NCI-H748 treated with DMSO at 0.1 percent for 48 hours (cell line): ENCODE measurements around the gene RNF144A.
"Not testable (repeated sequence)": the region's sequence is repeated elsewhere in the genome, so short reads cannot be mapped to it uniquely, and the experiment has no call there.

Experiments used
- DNase-seq: peaks from one replicate; lab custom pipeline; 2025; lab: John Stamatoyannopoulos, UW

RNF144A gene

DNA sequence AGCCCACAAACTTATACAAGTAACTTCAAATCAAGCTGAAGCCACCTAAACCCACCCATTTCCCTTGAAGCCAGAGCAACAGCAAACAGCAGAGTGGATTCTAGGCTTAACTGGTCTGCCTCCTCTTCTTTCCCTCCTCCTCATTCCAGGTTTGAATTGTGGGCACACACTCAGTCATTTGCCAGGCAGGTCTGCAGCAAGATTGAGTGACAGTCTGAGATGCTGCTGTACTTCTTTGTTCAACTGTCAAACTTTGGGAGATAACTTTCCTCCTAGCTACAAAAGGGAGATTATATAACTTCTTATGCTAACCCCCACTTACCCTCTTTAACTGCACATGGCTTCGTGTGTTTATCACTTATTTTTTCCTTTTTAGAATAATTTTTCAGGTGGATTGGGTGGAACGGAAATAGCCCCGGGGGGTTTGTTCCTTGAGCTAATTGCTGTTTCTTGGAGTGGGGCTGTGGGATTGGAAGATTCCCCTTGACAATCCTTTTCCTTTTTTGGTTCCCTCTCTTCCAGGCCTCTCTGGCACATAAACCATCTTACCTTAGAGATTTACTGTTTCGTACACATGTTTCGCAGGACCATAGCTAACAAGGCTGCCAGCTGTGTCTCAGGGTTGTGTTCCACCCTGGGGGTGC is 55.0 kb downstream of the RNF144A start:
- DNase-seq, result no peak

DNA sequence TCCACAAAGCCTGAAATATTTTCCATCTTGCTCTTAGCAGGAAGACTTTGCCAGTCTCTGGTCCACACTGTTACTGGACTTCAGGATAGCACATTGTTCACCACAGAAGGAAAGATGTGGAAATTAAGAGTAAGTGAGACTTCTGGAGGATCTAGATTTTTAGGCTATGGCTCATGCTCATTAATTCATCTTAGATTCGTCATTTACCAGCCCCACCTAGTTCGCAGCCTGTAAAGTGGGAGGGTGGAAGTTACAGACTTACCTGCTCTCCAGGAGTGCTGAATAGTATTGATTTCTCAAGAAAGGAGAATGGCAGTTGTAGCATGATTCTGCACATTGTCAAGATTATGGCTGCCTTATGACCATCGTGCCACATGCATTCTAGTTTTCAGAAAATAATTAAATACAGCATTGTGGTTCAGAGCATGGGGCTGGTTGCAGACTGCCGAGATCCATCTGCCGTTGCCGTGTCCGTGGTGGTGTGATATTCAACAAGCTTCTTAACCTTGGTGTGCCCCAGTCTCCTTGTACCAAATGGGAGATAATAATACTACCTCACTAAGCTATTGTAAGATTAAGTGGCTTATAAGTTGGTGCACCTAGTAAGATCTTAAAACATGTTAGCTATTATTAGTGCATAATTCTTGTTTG is 56.8 kb downstream of the RNF144A start:
- no peak for DNase-seq

DNA sequence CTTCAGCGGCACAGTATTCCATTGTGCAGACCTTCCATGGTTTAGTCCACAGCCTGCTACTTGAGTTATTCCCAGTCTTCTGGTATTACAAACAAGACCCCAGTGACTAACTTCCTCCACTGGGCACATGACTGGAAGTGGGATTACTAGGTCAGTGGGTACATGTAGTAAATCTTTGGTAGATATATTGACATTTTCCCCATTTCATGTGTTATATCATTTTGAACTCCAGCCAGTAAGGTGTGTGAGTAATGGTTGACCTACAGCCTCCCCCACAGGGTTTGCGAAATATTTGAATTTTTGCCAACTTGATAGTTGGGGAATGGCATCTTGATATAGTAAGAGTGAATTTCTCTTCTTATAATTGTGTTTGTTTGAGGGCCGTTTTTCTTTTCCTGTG is 58.8 kb downstream of the RNF144A start:
- no peak for DNase-seq

DNA sequence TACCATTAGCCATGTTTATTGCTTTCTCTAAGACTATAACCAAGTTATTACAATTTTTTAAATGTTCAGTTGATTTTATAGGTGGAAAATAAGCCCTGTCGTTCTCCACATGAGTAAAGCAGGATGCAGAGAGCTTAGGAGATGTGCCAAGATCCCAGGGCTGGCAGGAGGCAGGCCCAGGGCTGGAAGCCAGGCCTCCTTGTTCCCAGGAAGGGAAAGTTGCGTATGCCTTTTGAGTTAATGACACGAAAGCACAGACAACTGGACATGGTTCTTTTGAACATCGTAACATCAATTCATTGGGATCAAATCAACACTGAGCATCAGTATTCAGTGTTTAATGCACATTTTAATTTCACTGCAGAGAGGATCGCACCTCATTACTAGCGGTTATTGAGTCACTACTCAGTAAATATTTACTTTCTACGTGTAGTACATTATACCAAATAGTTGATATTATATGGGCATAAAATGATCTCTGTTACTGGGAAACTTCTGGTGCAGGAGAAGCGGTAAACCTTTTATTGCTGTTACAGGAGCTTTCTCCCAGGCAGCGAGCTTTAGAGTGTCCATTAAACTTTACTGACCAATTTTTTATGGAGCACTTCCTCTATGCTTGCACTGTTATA is 60.0 kb downstream of the RNF144A start:
- peak; percentile 55 for DNase-seq

DNA sequence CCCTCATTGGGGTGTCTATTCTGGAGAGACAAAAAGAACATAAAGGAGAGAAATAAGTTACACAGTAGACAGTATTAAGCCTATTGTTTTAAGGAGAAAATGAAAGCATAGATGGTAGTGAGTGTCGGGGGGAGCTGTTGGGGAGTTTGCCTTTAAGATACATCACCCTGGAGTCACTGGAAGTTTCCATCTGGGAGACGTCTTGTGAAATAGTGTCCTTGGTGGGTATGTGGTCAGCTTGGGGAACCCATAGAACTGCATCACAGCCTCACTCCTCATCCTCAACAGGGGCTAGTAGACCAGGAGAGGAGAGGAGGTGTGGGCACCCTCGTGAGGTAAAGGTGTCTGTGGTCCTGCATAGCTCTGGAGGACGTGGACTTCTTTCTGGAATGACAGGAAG is 60.6 kb downstream of the RNF144A start:
- DNase-seq, result no peak

DNA sequence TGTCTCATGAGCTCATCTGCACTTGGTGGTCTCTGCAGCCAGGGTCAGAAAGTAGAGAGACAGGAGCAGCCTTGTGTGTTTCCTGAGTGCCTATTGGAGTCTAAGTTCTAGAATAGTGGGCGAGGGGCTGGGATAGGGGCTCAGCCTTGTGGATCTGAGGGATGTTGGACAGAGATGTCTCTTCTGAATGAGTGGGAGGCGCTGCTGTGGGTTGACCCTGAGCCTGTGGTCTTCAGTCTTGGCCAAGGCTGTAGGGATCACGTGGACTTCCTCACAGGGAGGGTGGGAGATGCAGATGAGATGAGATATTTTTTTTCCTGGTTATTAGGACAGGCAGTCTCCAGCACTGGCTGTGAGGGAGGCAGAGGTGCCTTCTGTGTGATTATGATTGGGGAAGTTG is 61.8 kb downstream of the RNF144A start:
- DNase-seq, result no peak

DNA sequence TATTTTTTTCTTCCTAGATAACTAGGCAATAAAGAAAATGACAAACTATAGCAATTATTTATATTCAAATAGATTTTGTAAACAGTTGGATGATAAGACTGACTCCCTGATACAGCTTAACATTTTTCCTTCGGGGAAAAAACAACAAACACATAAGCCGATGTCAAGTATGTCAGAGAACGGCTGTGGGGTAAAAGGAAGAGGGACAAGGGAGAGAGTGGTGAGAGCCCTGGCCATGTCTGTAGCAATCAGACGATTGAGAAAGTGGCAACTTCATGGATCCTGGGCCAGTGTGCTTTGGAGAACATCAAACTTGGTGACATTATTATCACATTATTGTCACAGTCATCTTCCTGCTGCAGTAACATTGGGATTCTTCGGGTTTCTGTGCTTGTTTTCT is 65.2 kb downstream of the RNF144A start:
- DNase-seq, result no peak

DNA sequence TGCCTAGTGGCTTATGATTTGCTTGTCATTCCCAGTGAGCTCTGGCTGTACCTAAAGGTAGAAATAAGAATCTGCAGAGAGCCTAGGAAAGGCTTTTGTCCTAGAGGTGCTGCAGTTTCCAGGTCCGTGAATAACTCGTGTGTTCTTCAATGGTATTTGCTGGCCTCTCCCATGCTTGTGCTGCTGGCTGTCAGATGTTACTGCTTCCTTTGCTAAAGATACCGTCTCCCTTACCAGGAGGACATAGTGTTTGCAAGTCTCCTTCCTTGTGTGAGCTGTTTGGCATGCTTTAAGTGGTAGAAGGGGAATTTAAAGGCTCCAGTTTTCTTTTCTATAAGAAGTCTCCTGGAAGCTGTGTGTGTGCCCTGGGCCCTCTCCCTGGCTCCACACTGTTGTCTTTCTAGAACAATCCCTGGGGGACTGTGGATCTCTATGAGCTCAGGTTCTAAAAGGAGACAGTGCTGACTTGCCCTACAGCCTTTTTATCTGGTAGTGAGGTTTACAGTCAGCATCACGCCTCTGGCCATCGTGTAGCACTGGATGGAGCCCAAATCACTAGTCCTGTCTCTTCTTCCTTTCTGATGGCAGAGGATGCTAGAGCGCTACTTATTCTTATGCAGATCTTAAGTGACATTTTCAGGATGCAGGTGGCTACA is 65.8 kb downstream of the RNF144A start:
- DNase-seq, result no peak

DNA sequence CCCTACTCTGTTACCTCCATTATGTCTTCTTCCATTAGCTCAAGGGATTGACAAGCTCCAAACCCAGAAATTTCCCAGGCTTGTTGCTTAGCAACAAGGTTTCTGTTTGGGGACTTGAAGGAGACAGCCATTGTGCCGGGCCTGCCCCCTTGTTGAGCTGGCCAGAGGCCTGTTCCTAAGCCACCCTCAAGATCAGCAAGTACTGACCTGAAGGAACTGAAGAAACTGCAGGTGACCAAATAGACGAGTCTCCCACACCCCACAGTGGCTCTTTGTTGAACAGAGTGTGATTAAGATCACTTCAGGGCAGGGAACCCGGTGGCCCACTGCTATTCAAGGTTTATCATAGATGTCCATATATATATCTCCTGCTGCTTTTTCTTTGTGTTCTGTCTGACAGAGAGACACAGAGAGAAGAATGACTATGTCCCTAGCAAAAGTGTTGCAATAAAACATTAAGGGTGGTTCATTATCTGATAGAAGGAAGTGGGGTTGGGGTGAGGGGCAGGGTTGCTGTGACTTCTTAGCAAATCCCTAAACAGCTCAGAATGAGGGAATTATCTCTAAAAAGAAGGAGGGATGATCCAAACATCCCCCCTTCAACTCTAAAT is 69.2 kb downstream of the RNF144A start:
- peak; percentile 96 for DNase-seq

DNA sequence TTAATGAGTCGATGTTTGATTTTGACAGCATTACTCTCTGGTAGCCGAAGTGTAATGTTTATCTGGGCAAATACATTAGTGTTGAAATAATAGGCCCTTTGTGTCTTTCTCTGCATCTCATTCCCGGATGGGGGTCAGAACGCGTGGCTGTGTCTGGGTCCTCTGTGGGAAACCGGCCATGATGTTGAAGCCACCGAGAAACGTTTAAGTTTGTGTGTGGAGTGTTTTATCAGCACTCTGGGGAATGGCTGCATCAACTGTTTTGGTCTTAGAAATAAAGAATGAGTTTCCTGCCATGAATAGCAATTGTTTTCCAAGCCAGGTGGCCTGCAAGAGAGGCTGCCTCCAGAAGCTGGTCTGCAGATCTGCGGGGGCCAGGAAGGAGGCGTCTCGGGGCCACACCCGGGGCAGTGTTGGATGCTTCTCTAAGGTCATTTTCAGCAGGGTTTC is 69.7 kb downstream of the RNF144A start:
- peak; percentile 96 for DNase-seq

DNA sequence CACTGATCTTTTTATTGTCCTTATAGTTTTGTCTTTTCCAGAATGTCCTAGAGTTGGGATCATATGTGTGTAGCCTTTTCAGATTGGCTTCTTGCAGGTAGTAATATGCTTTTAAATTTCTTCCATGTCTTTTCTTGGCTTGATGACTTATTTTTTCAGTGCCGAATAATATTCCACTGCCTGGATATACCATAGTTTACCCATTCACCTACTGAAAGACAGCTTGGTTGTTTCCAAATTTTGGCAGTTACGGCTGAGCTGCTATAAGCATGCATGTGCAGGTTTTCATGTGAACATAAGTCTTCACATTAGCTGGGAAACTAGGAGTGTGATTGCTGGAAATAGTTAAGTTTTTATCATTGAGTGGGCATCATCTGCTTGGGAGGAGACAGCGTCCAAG is 73.7 kb downstream of the RNF144A start:
- DNase-seq, result no peak

DNA sequence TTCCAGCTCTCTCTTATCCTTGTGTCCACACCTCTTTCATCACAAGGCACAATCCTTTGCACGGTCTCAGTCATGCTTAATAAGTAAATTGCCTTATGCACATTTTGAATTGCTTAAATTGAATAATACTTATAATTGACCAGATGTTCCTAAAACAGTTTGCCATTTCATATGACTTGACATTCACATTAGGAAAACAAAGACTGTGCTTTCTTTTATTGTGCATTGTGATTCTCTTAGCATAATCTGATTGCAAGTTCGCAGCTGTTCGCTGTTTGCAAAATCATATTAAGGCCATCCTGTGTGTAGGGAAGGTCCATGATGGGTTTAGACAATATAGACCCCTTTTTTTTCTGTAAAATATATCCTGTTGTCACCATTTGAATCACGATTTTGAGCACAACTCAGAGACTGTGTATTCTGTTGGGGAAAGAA is 75.6 kb downstream of the RNF144A start:
- DNase-seq, result no peak

DNA sequence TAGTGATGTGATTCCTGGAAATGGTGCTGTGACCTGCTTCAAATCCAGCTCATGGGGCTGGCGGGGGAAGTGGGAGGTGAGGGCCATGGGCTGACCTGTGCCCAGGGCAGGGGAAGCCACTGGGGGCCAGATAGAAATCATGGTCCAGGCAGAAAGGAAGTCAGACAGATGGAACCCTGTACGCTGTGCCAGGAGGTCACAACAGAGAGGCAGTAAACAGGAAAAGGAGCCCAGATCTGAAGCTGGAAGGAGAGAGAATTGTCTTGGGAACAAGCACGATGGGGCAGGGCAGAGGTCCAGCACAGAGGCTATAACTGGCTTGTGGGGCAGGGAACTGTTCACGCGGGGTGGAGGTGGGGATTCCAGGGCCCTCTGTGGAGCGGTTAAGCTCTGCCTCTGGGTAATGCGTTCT is 76.0 kb downstream of the RNF144A start:
- no peak for DNase-seq

DNA sequence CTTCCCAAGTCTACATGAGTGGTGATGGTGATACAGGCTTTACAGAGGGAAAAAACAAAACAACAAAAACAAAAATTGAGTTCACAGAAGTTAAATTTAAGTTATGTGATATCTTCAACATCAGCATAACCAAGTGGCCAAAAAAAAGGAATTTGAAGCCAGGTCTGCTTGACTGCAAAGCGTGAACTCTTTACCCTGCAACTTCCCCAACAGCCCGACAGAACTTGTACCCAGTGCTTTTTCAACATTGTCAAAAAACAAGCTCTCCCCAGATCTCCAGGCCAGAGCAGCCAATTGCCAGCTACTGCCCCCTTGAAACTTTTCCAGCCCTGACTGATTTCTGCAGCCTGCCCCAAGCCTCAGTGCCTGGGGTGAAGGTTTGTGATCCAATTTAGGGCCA is 76.7 kb downstream of the RNF144A start:
- no peak for DNase-seq

DNA sequence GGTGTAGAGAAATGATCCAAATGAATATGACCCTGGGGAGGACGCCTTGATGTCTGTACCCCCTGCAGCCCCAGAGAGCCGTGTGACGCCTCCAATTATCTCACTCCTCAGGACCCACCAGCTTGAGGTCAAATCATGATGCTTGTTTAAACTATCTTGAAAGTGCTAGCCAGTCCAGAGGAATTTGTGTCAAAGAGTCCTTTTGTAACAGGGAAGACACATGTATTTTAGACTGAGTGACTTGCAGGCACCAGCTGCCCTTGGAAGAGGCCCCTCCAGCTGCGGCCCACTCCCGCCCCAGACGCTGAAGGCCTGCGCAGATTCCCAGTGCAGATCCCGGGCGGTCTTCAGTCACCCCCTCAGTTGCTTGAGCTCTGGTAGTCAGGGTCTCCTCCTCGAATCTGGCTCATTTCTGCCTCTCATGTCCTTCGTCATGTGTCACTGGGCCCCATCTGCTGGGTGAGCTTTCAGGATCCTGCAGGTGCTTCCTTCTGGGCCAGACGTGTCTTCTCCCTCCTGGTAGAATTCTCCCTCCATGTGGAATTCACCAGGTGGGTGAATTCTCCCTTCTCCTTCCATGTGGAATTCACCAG is 77.4 kb downstream of the RNF144A start:
- no peak for DNase-seq

DNA sequence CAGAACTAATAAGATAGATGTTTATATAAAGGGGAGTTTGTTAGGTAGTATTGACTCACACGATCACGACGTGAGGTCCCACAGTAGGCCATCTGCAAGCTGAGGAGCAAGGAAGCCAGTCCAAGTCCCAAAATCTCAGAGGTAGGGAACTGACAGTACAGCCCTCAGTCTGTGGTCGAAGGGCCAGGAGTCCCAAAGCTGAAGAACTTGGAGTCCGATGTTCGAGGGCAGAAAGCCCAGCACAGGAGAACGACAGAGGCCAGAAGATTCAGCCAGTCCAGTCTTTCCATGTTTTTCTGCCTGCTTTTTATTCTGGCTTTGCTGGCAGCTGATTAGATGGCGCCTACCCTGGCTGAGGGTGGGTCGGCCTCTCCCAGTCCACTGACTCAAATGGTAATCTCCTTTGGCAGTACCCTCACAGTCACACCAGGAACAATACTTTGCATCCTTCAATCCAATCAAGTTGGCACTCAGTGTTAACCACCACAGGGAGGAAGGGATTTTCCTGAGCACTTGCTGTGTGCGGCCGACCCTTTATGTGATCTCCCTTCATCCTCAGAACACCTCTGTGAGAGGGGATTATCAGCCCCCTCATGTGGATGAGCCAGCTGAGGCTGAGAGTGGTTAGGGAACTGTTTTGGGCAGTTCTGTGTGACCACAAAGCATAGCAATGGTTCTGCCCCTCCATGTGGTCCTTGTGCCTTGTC is 78.3 kb downstream of the RNF144A start:
- DNase-seq, result no peak

DNA sequence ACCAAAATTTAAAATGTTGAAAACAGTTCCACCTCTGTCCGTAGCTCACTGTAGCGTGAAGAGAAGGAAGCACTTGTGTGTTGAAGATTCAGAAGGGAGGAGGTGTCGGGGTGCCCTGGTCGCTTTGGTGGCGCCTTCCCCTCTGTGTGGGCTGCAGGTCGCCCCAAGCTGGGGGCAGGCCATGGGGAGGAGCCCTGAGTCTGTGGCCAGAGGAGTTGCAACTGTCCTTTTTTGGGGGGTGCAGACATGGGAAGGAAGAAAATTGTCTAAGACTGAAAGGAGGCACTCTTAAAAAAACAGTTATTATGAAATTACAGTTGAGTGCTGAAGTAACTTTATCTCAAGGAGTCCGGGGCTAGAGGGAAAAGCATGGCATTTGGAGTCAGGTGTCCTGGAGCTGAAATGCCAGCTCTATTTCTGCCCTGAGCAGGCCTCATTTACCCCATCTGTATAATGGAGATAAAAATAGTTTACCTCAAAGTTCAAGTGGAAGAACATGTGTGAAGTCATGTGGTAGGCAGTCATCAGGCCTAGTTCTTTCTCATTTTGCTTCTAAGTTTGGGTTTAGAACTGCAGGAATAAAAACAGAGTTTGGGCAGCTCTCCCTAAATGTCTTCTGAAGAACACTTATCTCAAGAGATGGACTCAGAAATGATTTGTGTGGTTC is 82.1 kb downstream of the RNF144A start:
- DNase-seq, result no peak

DNA sequence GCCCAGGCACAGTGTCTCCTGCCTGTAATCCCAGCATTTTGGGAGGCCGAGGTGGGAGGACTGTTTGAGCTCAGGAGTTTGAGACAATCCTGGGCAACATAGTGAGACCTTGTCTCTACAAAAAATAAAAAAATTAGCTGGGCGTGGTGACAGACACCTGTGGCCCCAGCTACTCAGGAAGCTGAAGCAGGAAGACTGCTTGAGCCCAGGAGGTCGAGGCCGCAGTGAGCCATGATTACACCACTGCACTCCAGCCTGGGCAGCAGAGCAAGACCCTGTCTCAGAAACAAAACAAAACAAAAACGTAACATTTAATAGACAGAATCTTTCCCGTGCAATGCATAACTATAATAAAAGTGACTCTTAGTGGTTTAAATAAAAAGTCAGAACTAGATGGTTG is 84.2 kb downstream of the RNF144A start:
- not testable (repeated sequence) for DNase-seq

DNA sequence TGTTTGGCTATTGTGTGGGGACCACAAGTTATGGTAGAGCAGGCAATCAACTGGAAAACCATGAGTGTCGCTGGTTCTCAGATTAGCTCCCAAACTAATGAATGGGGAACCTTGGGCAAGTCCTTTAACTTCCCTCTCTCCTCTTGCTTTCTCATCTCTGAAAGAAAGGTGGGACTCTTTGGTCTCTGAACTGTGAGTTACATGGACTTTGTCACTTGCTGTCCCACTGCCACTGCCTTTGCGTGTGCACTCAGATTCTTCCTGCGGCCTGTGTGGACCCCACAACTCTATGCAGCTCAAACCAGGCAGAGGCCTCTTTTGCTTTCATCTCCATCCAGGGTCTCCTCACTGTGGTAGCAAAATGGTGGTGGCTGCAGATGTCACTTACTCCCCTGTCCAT is 86.7 kb downstream of the RNF144A start:
- no peak for DNase-seq

DNA sequence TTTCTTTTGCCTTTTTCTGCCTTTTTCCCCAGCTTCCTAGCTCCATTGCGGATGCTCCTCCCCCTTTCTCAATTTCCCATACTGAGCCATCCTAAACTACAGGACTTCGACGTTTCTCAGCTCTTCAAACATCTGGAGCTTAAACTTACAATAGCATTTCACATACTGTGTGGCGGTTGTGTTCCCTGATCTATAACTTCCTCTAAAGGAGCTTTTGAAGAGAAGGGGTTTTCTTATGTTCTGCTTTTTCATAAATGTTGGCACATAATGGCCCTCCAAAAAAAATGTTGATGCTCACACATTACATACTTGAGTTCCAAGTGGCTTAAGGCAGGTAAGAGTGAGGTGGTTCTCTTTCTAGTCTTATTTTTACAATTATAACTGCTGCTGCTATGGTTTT is 87.4 kb downstream of the RNF144A start:
- no peak for DNase-seq

DNA sequence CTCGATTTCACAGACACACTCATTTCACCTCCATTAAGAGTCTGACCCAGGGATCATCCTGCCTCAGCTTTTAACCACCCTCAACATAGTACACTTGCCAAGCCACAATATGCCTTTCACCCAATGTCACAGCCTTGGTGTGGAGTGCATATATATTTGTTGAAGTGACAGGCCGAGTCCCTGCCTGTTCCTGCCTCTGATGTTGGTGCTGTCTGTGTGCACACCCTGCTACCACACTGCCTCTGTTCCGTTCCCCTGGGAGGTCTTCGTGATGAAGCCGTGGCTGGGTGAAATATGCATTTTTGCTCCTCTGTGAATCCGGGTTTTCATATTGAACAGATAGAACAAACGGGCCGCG is 90.3 kb downstream of the RNF144A start:
- DNase-seq, result no peak
